Astrocyte (in vitro differentiated cells and primary cell): ENCODE data around the gene ACKR2. TPM values are rescaled to one million over a fixed set of nuclear protein-coding genes. Genes with fewer than 3 reads are reported as not detected.

Experiments
- DNase-seq: peaks from one replicate; pipeline ENCODE4 v3.0.0-alpha.2; 2010; ENCODE audit warnings: low read depth
- FAIRE-seq: peaks from 2 replicates; lab custom pipeline; 2011; peaks lifted over from hg19 to GRCh38; lab: Jason Lieb, UNC
- H2AFZ ChIP-seq: 2 replicates; pipeline ENCODE4 v1.6.0; 2012; ENCODE audit warnings: low read depth, low read length, inconsistent platforms
- H3K27ac ChIP-seq: 2 replicates; pipeline ENCODE4 v1.5.1; 2011; ENCODE audit warnings: low read depth, low read length, inconsistent platforms
- H3K27me3 ChIP-seq: 2 replicates; pipeline ENCODE4 v1.6.0; 2011; ENCODE audit warnings: low read length, inconsistent platforms; ENCODE audit not compliant: insufficient read depth
- H3K36me3 ChIP-seq: 2 replicates; pipeline ENCODE4 v1.5.1; 2011; ENCODE audit warnings: low read length, inconsistent platforms; ENCODE audit not compliant: insufficient read depth
- H3K4me1 ChIP-seq: 2 replicates; pipeline ENCODE4 v1.5.1; 2011; ENCODE audit warnings: low read length, inconsistent platforms; ENCODE audit not compliant: insufficient read depth
- H3K4me2 ChIP-seq: 2 replicates; pipeline ENCODE4 v1.6.0; 2012; ENCODE audit warnings: low read length, inconsistent platforms
- H3K4me3 ChIP-seq: 2 replicates; pipeline ENCODE4 v1.5.1; 2011; ENCODE audit warnings: low read depth, mild to moderate bottlenecking, low read length, inconsistent platforms; ENCODE audit not compliant: insufficient read depth
- H3K79me2 ChIP-seq: 2 replicates; pipeline ENCODE4 v1.6.0; 2012; ENCODE audit warnings: mild to moderate bottlenecking, low read length, inconsistent platforms; ENCODE audit not compliant: insufficient read depth
- H3K9ac ChIP-seq: 2 replicates; pipeline ENCODE4 v1.6.0; 2012; ENCODE audit warnings: mild to moderate bottlenecking, low read length, inconsistent platforms
- H3K9me3 ChIP-seq: 2 replicates; pipeline ENCODE4 v1.5.1; 2012; ENCODE audit warnings: low read depth, mild to moderate bottlenecking, low read length, inconsistent platforms; ENCODE audit not compliant: insufficient read depth
- H4K20me1 ChIP-seq: 2 replicates; pipeline ENCODE4 v1.6.0; 2012; ENCODE audit warnings: low read length, inconsistent platforms; ENCODE audit not compliant: insufficient read depth
- H3K27ac Mint-ChIP-seq: one replicate; pipeline ENCODE4 v1.8.0; 2021; ENCODE audit warnings: mild to moderate bottlenecking, mixed read lengths; ENCODE audit not compliant: unreplicated experiment
- H3K27me3 Mint-ChIP-seq: one replicate; pipeline ENCODE4 v1.8.0; 2021; ENCODE audit warnings: low read depth, mixed read lengths; ENCODE audit not compliant: unreplicated experiment
- H3K36me3 Mint-ChIP-seq: one replicate; pipeline ENCODE4 v1.8.0; 2021; ENCODE audit warnings: low read depth, mixed read lengths; ENCODE audit not compliant: unreplicated experiment
- H3K4me1 Mint-ChIP-seq: one replicate; pipeline ENCODE4 v1.8.0; 2021; ENCODE audit warnings: low read depth, mixed read lengths; ENCODE audit not compliant: unreplicated experiment
- H3K4me3 Mint-ChIP-seq: one replicate; pipeline ENCODE4 v1.8.0; 2021; ENCODE audit warnings: mild to moderate bottlenecking, moderate library complexity, mixed read lengths; ENCODE audit not compliant: unreplicated experiment
- H3K9me3 Mint-ChIP-seq: one replicate; pipeline ENCODE4 v1.8.0; 2021; ENCODE audit warnings: mild to moderate bottlenecking, mixed read lengths; ENCODE audit not compliant: unreplicated experiment
- CTCF ChIP-seq: IDR thresholded peaks from 2 replicates; pipeline ENCODE4 v1.5.1; 2011; ENCODE audit warnings: low read depth, mild to moderate bottlenecking, inconsistent platforms, low read length, moderate library complexity; ENCODE audit not compliant: insufficient read depth
- EZH2 ChIP-seq: IDR thresholded peaks from 2 replicates; pipeline ENCODE4 v1.6.1; 2012; ENCODE audit warnings: mild to moderate bottlenecking, low read length, inconsistent platforms; ENCODE audit not compliant: insufficient read depth
- total RNA-seq: library from RNA; stranded (reverse); gene quantifications from 2 replicates; pipeline ENCODE4 v1.2.1, GENCODE V29; 2021

Gene ACKR2
- total RNA-seq, 1 donor from 2014 or later = 1.7 TPM

GRCh38 chr3:42852441-42852840, 43.2 kb downstream of the ACKR2 start:
- Mint-ChIP-seq H3K27me3 (no peaks in the 10 kb centered on the region), H3K4me1 (peaks cover 27% of the 10 kb centered on the region), H3K36me3 (no peaks in the 10 kb centered on the region), H3K9me3 (no peaks in the 10 kb centered on the region), H3K27ac (peak overlapping the region; percentile 82), H3K4me3 (peak overlapping the region; percentile 6)
- H3K9me3 ChIP-seq = no peaks in the 10 kb centered on the region
- no peaks in the 10 kb centered on the region for H4K20me1 ChIP-seq
- H3K4me2 ChIP-seq = no peak overlapping the region
- no peak overlapping the region for H3K27ac ChIP-seq
- no peak overlapping the region for H3K4me3 ChIP-seq
- H3K9ac ChIP-seq = no peak overlapping the region
- H3K79me2 ChIP-seq = no peaks in the 10 kb centered on the region
- H3K4me1 ChIP-seq = no peaks in the 10 kb centered on the region
- H3K27me3 ChIP-seq = peaks cover 5% of the 10 kb centered on the region
- H3K36me3 ChIP-seq = no peaks in the 10 kb centered on the region
- no peak for DNase-seq
- TF ChIP-seq EZH2 (no peak), CTCF (no peak)
- no peak overlapping the region for H2AFZ ChIP-seq
- FAIRE-seq = no peak

GRCh38 chr3:42853056-42853455, 43.8 kb downstream of the ACKR2 start:
- no peak overlapping the region for H3K4me3 Mint-ChIP-seq
- H3K4me1 ChIP-seq = no peaks in the 10 kb centered on the region
- no peak overlapping the region for H2AFZ ChIP-seq

More at GRCh38 chr3:42853056-42853455, 43.8 kb downstream of the ACKR2 start:
- H3K36me3 ChIP-seq = no peaks in the 10 kb centered on the region
- no peak overlapping the region for H3K27ac ChIP-seq
- H3K36me3 Mint-ChIP-seq = no peaks in the 10 kb centered on the region
- peaks cover 5% of the 10 kb centered on the region for H3K27me3 ChIP-seq
- DNase-seq = no peak
- no peaks in the 10 kb centered on the region for H4K20me1 ChIP-seq
- H3K79me2 ChIP-seq = no peaks in the 10 kb centered on the region
- no peak overlapping the region for H3K27ac Mint-ChIP-seq
- TF ChIP-seq CTCF = no peak
- TF ChIP-seq EZH2 = no peak
- H3K4me2 ChIP-seq = no peak overlapping the region
- no peaks in the 10 kb centered on the region for H3K9me3 ChIP-seq
- H3K27me3 Mint-ChIP-seq = no peaks in the 10 kb centered on the region
- no peak overlapping the region for H3K4me3 ChIP-seq
- H3K9ac ChIP-seq = no peak overlapping the region
- FAIRE-seq = no peak
- no peaks in the 10 kb centered on the region for H3K9me3 Mint-ChIP-seq
- peaks cover 23% of the 10 kb centered on the region for H3K4me1 Mint-ChIP-seq
